OCI-LY7 (cell line): ENCODE measurements around the gene IL1A. TPM values are rescaled to one million over a fixed set of nuclear protein-coding genes. Genes with fewer than 3 reads are reported as not detected.

ENCODE experiments used
- BruUV-seq: library from RNA; stranded (reverse); fragments of 400-500 nt; replicated peaks from 2 replicates; lab custom pipeline; 2021; lab: Mats Ljungman, UMichigan
- CTCF ChIA-PET: fragments of 300-600 bp; sonication (Branson Sonifier 250); formaldehyde crosslinking; loops from one replicate; lab custom pipeline; 2022; ENCODE audit warnings: antibody characterized with exemption; ENCODE audit not compliant: unreplicated experiment; lab: Charles Lee
- POLR2A ChIA-PET: fragments of 300-600 bp; sonication (Branson Sonifier 250); formaldehyde crosslinking; loops from one replicate; lab custom pipeline; 2022; ENCODE audit warnings: antibody characterized with exemption; lab: Charles Lee
- DNase-seq: peaks from one replicate; pipeline ENCODE4 v3.0.0-alpha.2; 2015; ENCODE audit warnings: low spot score
- H2AFZ ChIP-seq: fragments of 200-600 bp; sonication (generic), shearing (Covaris generic); 2 replicates; pipeline ENCODE4 v1.6.1; 2014; ENCODE audit warnings: mild to moderate bottlenecking, antibody characterized with exemption, low read length, moderate library complexity
- H3K27ac ChIP-seq: fragments of 200-600 bp; sonication (generic); 2 replicates; pipeline ENCODE4 v1.5.1; 2014; ENCODE audit warnings: mixed run types, low read depth, mild to moderate bottlenecking, moderate library complexity, low read length, inconsistent platforms; ENCODE audit not compliant: poor library complexity, severe bottlenecking
- H3K36me3 ChIP-seq: fragments of 200-600 bp; sonication (generic); 2 replicates; pipeline ENCODE4 v1.6.1; 2014; ENCODE audit warnings: mild to moderate bottlenecking, antibody characterized with exemption, low read length, moderate library complexity, mixed read lengths; ENCODE audit not compliant: insufficient read depth
- H3K4me1 ChIP-seq: fragments of 200-600 bp; sonication (generic); 2 replicates; pipeline ENCODE4 v1.5.1; 2014; ENCODE audit warnings: mild to moderate bottlenecking, low read length; ENCODE audit not compliant: insufficient read depth, poor library complexity, severe bottlenecking
- H3K4me2 ChIP-seq: fragments of 200-600 bp; sonication (generic); 2 replicates; pipeline ENCODE4 v1.6.1; 2014; ENCODE audit warnings: mild to moderate bottlenecking, low read length
- H3K4me3 ChIP-seq: fragments of 200-600 bp; sonication (generic); 2 replicates; pipeline ENCODE4 v1.5.1; 2014; ENCODE audit warnings: mild to moderate bottlenecking, low read depth, low read length; ENCODE audit not compliant: poor library complexity, severe bottlenecking
- H3K79me2 ChIP-seq: fragments of 200-600 bp; sonication (generic); 2 replicates; pipeline ENCODE4 v1.6.1; 2016; ENCODE audit warnings: low read depth, mild to moderate bottlenecking, low read length, moderate library complexity, mixed read lengths; ENCODE audit not compliant: insufficient read depth
- H3K9me2 ChIP-seq: fragments of 200-600 bp; sonication (generic); 2 replicates; pipeline ENCODE4 v1.6.1; 2016; ENCODE audit warnings: mild to moderate bottlenecking, low read length, mixed read lengths; ENCODE audit not compliant: insufficient read depth
- H3K9me3 ChIP-seq: fragments of 200-600 bp; sonication (generic); 2 replicates; pipeline ENCODE4 v1.6.1; 2014; ENCODE audit warnings: mild to moderate bottlenecking, mixed run types, low read length, mixed read lengths
- H4K20me1 ChIP-seq: fragments of 200-600 bp; sonication (generic); 2 replicates; pipeline ENCODE4 v1.6.1; 2014; ENCODE audit warnings: mild to moderate bottlenecking, antibody characterized with exemption, low read length, moderate library complexity, mixed read lengths; ENCODE audit not compliant: insufficient read depth
- CTCF ChIP-seq: fragments of 200-600 bp; sonication (generic); conservative IDR thresholded peaks from 2 replicates; pipeline ENCODE4 v1.5.1; 2014; ENCODE audit warnings: mild to moderate bottlenecking, antibody characterized with exemption, low read length, moderate library complexity, mixed read lengths
- EZH2phosphoT487 ChIP-seq: fragments of 200-600 bp; sonication (generic); IDR thresholded peaks from 2 replicates; pipeline ENCODE4 v1.6.1; 2018; ENCODE audit warnings: low read depth, borderline replicate concordance, mild to moderate bottlenecking, mixed run types, antibody characterized with exemption, low read length, moderate library complexity, mixed read lengths
- intact Hi-C: fragments of 100-400 bp; cut with micrococcal nuclease; formaldehyde crosslinking; loops from one replicate; pipeline ENCODE4 v1.10.0; 2022; ENCODE audit not compliant: unreplicated experiment
- total RNA-seq, 2 experiments: library from RNA; depleted of rRNA in 1 of 2; stranded (reverse); fragments of >200 nt in 1 of 2; shearing (Covaris generic) in 1 of 2; gene quantifications; 2 replicates each; pipeline ENCODE4 v1.2.3, GENCODE V29; 2014 to 2022

The IL1A gene
- total RNA-seq, 2 experiments from 2014 or later = not detected

DNA sequence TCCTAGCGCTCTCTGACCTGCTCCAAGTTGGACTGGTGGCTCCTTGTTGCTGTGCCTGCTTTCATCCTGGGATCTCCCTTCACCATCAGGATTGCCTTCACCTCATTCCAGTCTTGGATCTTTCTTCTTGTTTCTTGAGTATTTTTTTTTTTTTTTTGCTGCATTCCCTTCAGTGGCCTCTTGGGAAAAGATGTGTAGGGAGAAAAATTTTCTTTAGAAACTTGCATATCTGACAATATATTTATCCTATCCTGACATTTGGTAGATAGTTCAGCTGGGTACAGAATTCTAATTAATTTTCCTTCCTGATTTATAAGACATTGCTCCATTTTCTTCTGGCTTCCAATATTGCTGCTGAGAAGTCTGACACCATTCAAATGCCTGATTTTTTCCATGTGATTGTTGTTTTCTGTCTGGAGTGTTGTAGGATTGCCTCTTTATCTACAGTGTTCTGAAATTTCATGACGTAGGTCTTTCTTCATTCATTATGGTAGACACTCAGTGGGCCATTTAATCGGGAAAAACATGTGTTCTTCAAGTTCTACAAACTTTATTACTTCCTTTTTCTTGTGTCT is 23.0 kb upstream of the IL1A start:
- Histone ChIP-seq H3K36me3 (no peaks in the 10 kb centered on the region), H3K4me2 (no peak overlapping the region), H3K79me2 (no peaks in the 10 kb centered on the region), H2AFZ (no peak overlapping the region), H3K4me3 (no peak overlapping the region), H3K4me1 (peaks cover 9% of the 10 kb centered on the region), H3K9me3 (0 out of 2 replicates have a peak, but pooled peaks cover 9% of the 10 kb centered on the region), H4K20me1 (no peaks in the 10 kb centered on the region), H3K27ac (no peak overlapping the region), H3K9me2 (no peaks in the 10 kb centered on the region)
- CTCF ChIA-PET = no interaction called here
- TF ChIP-seq CTCF (no peak), EZH2phosphoT487 (no peak)
- no TSS peak for BruUV-seq
- POLR2A ChIA-PET = interaction anchor here (0.6 kb wide), 1 partner anchor 76 kb away, joined by 3 read pairs; no protein-coding TSS in a partner anchor
- no peak for DNase-seq
- intact Hi-C loops = no loop called here

GRCh38 chr2:112805542-112805941 is 21.2 kb upstream of the IL1A start:
- no peaks in the 10 kb centered on the region for H3K79me2 ChIP-seq
- H3K27ac ChIP-seq = no peak overlapping the region
- no peaks in the 10 kb centered on the region for H3K4me1 ChIP-seq
- H3K9me2 ChIP-seq = no peaks in the 10 kb centered on the region
- POLR2A ChIA-PET = no interaction called here
- BruUV-seq = no TSS peak
- no peak for DNase-seq
- TF ChIP-seq EZH2phosphoT487 (no peak), CTCF (no peak)
- H4K20me1 ChIP-seq = no peaks in the 10 kb centered on the region
- intact Hi-C loops = no loop called here
- CTCF ChIA-PET = no interaction called here
- no peak overlapping the region for H3K4me2 ChIP-seq
- H3K9me3 ChIP-seq = 0 out of 2 replicates have a peak, but pooled peaks cover 9% of the 10 kb centered on the region
- H3K36me3 ChIP-seq = no peaks in the 10 kb centered on the region
- no peak overlapping the region for H3K4me3 ChIP-seq
- no peak overlapping the region for H2AFZ ChIP-seq
